Activated B cell treated with CpG ODN at 0.5 μM for 24 hours (primary cell): ENCODE data around the gene SANBR. TPM values are rescaled to one million over a fixed set of nuclear protein-coding genes. Genes with fewer than 3 reads are reported as not detected.

Source experiments
- ATAC-seq: fragments of 200-7000 bp; cut with Tn5 transposase; one replicate; pipeline ENCODE4 v1.10.0; 2021; ENCODE audit warnings: low read depth, mild to moderate bottlenecking, moderate library complexity
- CTCF ChIA-PET: fragments of 350-600 bp; sonication (Branson Sonifier 250); formaldehyde crosslinking; loops from one replicate; lab custom pipeline; 2021; ENCODE audit warnings: antibody characterized with exemption; lab: Charles Lee
- POLR2A ChIA-PET: fragments of 350-600 bp; sonication (Branson Sonifier 250); formaldehyde crosslinking; loops from one replicate; lab custom pipeline; 2021; ENCODE audit warnings: antibody characterized with exemption; lab: Charles Lee
- DNase-seq: peaks from one replicate; pipeline ENCODE4 v3.0.0; 2022
- H3K27ac Mint-ChIP-seq: one replicate; pipeline ENCODE4 v1.8.0; 2020; ENCODE audit warnings: mixed read lengths
- H3K27me3 Mint-ChIP-seq: one replicate; pipeline ENCODE4 v1.8.0; 2021; ENCODE audit warnings: mixed read lengths
- H3K36me3 Mint-ChIP-seq: one replicate; pipeline ENCODE4 v1.8.0; 2021; ENCODE audit warnings: low read depth, mixed read lengths
- H3K4me1 Mint-ChIP-seq: one replicate; pipeline ENCODE4 v1.8.0; 2021; ENCODE audit warnings: mixed read lengths
- H3K4me3 Mint-ChIP-seq: one replicate; pipeline ENCODE4 v1.8.0; 2020; ENCODE audit warnings: mild to moderate bottlenecking, mixed read lengths
- H3K9me3 Mint-ChIP-seq: one replicate; pipeline ENCODE4 v1.8.0; 2020; ENCODE audit warnings: mixed read lengths
- intact Hi-C: fragments of 100-400 bp; cut with micrococcal nuclease; formaldehyde crosslinking; loops from one replicate; pipeline ENCODE4 v1.15.1; 2024
- total RNA-seq: library from RNA; stranded (reverse); gene quantifications from 2 replicates; pipeline ENCODE4 v1.2.3, GENCODE V29; 2022
- TF ChIP-seq, protein P1 (sequence below): fragments of 200-600 bp; IDR thresholded peaks from one replicate; pipeline ENCODE4 v1.8.0; 2022; ENCODE audit warnings: antibody characterized with exemption, mild to moderate bottlenecking

Gene SANBR
- total RNA-seq, 1 donor from 2014 or later, result 2.2 TPM

GRCh38 chr2:61085883-61086282 is 20.2 kb downstream of the SANBR start:
- Mint-ChIP-seq H3K4me1 (no peaks in the 10 kb centered on the region), H3K36me3 (no peaks in the 10 kb centered on the region), H3K4me3 (no peak overlapping the region), H3K27me3 (no peaks in the 10 kb centered on the region), H3K27ac (no peak overlapping the region), H3K9me3 (no peaks in the 10 kb centered on the region)
- TF ChIP-seq, protein P1, sequence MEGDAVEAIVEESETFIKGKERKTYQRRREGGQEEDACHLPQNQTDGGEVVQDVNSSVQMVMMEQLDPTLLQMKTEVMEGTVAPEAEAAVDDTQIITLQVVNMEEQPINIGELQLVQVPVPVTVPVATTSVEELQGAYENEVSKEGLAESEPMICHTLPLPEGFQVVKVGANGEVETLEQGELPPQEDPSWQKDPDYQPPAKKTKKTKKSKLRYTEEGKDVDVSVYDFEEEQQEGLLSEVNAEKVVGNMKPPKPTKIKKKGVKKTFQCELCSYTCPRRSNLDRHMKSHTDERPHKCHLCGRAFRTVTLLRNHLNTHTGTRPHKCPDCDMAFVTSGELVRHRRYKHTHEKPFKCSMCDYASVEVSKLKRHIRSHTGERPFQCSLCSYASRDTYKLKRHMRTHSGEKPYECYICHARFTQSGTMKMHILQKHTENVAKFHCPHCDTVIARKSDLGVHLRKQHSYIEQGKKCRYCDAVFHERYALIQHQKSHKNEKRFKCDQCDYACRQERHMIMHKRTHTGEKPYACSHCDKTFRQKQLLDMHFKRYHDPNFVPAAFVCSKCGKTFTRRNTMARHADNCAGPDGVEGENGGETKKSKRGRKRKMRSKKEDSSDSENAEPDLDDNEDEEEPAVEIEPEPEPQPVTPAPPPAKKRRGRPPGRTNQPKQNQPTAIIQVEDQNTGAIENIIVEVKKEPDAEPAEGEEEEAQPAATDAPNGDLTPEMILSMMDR, result no peak
- no peak for DNase-seq
- CTCF ChIA-PET, result no interaction called here
- ATAC-seq, result no peak
- intact Hi-C loops, result no loop called here
- POLR2A ChIA-PET, result no interaction called here

DNA sequence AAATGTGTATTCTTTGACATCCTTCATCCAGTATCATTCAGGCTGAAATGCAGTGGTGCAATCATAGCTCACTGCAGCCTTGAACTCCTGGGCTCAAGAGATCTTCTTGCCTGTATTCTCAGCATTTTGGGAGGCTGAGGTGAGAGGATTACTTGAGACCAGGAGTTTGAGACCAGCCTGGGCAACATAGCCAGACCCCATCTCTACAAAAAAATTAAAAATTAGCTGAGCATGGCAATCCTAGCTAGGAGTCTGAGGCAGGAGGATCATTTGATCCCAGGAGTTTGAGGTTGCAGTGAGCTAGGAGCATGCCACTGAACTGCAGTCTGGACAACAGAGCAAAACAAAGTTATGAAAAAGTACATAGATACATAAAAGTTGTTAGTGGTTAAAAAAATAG is 24.1 kb downstream of the SANBR start:
- no peaks in the 10 kb centered on the region for H3K36me3 Mint-ChIP-seq
- TF ChIP-seq, protein P1, result no peak
- POLR2A ChIA-PET, result no interaction called here
- intact Hi-C loops, result no loop called here
- ATAC-seq (no peak), DNase-seq (no peak)
- no peaks in the 10 kb centered on the region for H3K27me3 Mint-ChIP-seq
- H3K27ac Mint-ChIP-seq, result no peak overlapping the region
- H3K4me3 Mint-ChIP-seq, result no peak overlapping the region
- no peaks in the 10 kb centered on the region for H3K4me1 Mint-ChIP-seq
- H3K9me3 Mint-ChIP-seq, result no peaks in the 10 kb centered on the region
- CTCF ChIA-PET, result no interaction called here

- no peaks in the 10 kb centered on the region for H3K4me1 Mint-ChIP-seq
- no peaks in the 10 kb centered on the region for H3K36me3 Mint-ChIP-seq
- H3K9me3 Mint-ChIP-seq, result no peaks in the 10 kb centered on the region
- ATAC-seq (no peak), DNase-seq (no peak)
- intact Hi-C loops, result no loop called here
- no peak overlapping the region for H3K4me3 Mint-ChIP-seq
- POLR2A ChIA-PET, result no interaction called here
- H3K27ac Mint-ChIP-seq, result no peak overlapping the region
- CTCF ChIA-PET, result no interaction called here
- TF ChIP-seq, protein P1, result no peak
- H3K27me3 Mint-ChIP-seq, result no peaks in the 10 kb centered on the region
These were observed 24.8 kb downstream of the SANBR start for GRCh38 chr2:61090386-61090921.

DNA sequence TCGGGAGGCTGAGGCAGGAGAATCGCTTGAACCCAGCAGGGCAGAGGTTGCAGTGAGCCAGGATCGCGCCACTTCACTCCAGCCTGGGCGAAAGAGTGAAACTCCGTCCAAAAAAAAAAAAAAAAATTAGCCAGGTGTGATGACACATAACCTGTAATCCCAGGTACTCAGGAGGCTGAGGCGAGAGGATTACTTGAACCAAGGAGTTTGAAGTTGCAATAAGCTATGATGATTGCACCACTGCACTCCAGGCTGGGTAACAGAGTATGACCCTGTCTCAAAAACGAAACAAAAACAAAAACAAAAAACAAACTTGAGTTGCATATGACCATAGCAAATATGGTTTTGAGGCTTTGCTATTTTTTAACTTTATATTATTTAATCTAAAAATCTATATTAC is 25.8 kb downstream of the SANBR start:
- H3K27ac Mint-ChIP-seq, result no peak overlapping the region
- H3K9me3 Mint-ChIP-seq, result no peaks in the 10 kb centered on the region
- H3K4me3 Mint-ChIP-seq, result no peak overlapping the region
- TF ChIP-seq, protein P1, result no peak
- ChIA-PET CTCF (no interaction called here), POLR2A (no interaction called here)
- H3K4me1 Mint-ChIP-seq, result no peaks in the 10 kb centered on the region
- DNase-seq, result no peak
- H3K27me3 Mint-ChIP-seq, result no peaks in the 10 kb centered on the region
- no peaks in the 10 kb centered on the region for H3K36me3 Mint-ChIP-seq
- ATAC-seq, result no peak
- intact Hi-C loops, result no loop called here

GRCh38 chr2:61096438-61096837 is 30.8 kb downstream of the SANBR start:
- Mint-ChIP-seq H3K9me3 (no peaks in the 10 kb centered on the region), H3K4me3 (no peak overlapping the region), H3K36me3 (no peaks in the 10 kb centered on the region), H3K4me1 (no peaks in the 10 kb centered on the region), H3K27ac (no peak overlapping the region), H3K27me3 (no peaks in the 10 kb centered on the region)
- DNase-seq, result no peak
- no peak for ATAC-seq
- TF ChIP-seq, protein P1, result no peak
- ChIA-PET POLR2A (no interaction called here), CTCF (no interaction called here)
- intact Hi-C loops, result no loop called here
